BE2C (cell line): ENCODE results near the gene COL9A3.

ENCODE experiments used
- DNase-seq: peaks from one replicate; pipeline ENCODE4 v3.0.0-alpha.2; 2020
- H3K27me3 ChIP-seq: fragments of 250-450 bp; sonication (Bioruptor Pico); 2 replicates; pipeline ENCODE4 v1.5.1; 2020; ENCODE audit warnings: mild to moderate bottlenecking
- H3K36me3 ChIP-seq: fragments of 250-450 bp; sonication (Bioruptor Pico); 2 replicates; pipeline ENCODE4 v1.5.1; 2020; ENCODE audit warnings: mild to moderate bottlenecking
- H3K4me1 ChIP-seq: fragments of 250-450 bp; sonication (Bioruptor Pico); 2 replicates; pipeline ENCODE4 v1.5.1; 2020
- H3K4me3 ChIP-seq: 2 replicates; pipeline ENCODE4 v1.5.1; 2011; ENCODE audit warnings: low read depth, low read length
- H3K9me3 ChIP-seq: fragments of 250-450 bp; sonication (Bioruptor Pico); 2 replicates; pipeline ENCODE4 v1.5.1; 2020
- TF ChIP-seq, protein P1 (sequence below): IDR thresholded peaks from 2 replicates; pipeline ENCODE4 v1.5.1; 2012; ENCODE audit warnings: mild to moderate bottlenecking, low read depth, low read length

Gene COL9A3

DNA sequence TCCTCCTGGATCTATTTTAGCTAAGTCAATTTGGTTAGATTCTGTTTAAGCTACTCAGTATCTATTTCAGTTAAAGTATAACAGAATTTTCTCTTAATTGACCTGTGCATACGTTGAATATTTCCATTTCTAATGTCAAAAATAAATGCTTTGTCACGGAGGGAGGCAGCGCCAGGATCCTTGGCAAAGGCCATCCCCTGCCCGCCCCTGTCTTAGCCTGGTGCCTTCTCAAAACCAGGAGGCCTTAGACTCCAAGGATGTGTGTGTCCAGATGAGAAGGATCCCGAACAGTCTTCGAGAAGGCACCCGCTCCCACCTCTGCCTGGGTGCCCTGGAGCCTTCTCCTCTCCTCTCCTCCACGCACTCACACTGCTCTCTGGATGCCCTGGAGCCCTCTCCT is 22.4 kb downstream of the COL9A3 start:
- DNase-seq: no peak
- no peaks in the 10 kb centered on the region; the same call in 1 of the 2 replicates for H3K9me3 ChIP-seq
- no peaks in the 10 kb centered on the region for H3K27me3 ChIP-seq
- H3K36me3 ChIP-seq: no peaks in the 10 kb centered on the region
- TF ChIP-seq, protein P1, sequence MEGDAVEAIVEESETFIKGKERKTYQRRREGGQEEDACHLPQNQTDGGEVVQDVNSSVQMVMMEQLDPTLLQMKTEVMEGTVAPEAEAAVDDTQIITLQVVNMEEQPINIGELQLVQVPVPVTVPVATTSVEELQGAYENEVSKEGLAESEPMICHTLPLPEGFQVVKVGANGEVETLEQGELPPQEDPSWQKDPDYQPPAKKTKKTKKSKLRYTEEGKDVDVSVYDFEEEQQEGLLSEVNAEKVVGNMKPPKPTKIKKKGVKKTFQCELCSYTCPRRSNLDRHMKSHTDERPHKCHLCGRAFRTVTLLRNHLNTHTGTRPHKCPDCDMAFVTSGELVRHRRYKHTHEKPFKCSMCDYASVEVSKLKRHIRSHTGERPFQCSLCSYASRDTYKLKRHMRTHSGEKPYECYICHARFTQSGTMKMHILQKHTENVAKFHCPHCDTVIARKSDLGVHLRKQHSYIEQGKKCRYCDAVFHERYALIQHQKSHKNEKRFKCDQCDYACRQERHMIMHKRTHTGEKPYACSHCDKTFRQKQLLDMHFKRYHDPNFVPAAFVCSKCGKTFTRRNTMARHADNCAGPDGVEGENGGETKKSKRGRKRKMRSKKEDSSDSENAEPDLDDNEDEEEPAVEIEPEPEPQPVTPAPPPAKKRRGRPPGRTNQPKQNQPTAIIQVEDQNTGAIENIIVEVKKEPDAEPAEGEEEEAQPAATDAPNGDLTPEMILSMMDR: no peak
- peaks cover 16% of the 10 kb centered on the region for H3K4me1 ChIP-seq
- no peak overlapping the region for H3K4me3 ChIP-seq

DNA sequence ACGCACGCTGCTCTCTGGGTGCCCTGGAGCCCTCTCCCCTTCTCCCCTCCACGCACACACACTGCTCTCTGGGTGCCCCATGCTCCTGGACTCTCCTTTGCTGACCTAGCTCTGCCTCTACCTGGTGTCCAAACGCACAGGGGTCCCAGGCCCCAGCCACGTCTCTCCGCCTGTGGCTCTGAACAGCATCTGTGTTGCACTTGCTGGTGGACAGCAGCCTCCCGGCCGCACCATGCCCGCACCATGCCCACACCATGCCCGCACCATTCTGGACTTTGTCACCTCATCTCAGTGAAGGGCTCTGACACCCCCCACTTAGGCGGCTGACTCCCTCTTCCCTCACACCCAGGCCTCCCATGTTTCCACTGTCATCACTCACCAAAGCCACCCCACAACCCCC is 23.0 kb downstream of the COL9A3 start:
- no peak overlapping the region for H3K4me3 ChIP-seq
- H3K4me1 ChIP-seq: peaks cover 16% of the 10 kb centered on the region
- no peaks in the 10 kb centered on the region for H3K36me3 ChIP-seq
- no peaks in the 10 kb centered on the region for H3K27me3 ChIP-seq
- no peaks in the 10 kb centered on the region; the same call in 1 of the 2 replicates for H3K9me3 ChIP-seq
- no peak for DNase-seq
- TF ChIP-seq, protein P1: no peak

DNA sequence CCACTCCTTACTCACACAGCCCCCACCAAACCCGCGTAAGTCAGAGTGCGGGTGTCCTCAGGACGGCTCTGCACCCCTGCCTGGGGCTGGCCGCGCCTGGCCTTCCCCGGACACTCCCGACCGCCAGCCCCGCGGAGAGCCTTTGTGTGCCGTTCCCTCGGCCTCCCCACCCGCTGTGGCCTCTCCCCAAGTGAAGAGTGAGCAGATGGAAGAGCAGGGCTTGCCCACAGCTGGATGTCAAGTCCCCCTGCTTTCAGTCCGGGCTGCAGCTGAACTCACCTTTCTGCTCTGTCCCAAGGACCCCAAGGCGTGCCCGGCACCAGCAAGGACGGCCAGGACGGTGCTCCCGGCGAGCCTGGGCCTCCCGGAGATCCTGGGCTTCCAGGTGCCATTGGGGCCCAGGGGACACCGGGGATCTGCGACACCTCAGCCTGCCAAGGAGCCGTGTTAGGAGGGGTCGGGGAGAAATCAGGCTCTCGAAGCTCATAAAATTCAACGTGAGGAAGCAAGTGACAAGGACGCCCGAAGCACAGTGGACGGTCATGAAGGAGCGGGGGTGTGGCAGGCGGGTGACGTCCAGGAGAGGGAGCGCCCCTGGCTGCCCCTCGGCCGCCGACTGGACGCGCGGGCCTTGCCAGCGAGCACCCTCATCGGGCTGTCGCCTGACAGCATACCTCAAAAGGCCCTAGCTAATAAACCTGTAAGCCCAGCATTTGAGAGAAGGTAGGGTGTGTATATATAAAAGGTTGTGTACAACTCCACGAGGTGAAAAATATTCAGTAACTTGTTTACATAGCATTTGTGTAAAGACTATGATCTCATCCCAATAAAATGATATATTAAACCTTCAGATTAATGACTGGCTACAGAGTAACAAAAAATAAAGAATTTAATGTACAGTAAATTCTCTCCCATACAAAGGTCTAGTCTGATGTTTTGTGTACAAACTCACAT is 23.7 kb downstream of the COL9A3 start:
- Histone ChIP-seq H3K36me3 (peaks cover 7% of the 10 kb centered on the region; the same call in 1 of the 2 replicates), H3K4me3 (no peak overlapping the region), H3K27me3 (no peaks in the 10 kb centered on the region), H3K4me1 (peaks cover 16% of the 10 kb centered on the region), H3K9me3 (no peaks in the 10 kb centered on the region; the same call in 1 of the 2 replicates)
- no peak for DNase-seq
- TF ChIP-seq, protein P1: no peak

DNA sequence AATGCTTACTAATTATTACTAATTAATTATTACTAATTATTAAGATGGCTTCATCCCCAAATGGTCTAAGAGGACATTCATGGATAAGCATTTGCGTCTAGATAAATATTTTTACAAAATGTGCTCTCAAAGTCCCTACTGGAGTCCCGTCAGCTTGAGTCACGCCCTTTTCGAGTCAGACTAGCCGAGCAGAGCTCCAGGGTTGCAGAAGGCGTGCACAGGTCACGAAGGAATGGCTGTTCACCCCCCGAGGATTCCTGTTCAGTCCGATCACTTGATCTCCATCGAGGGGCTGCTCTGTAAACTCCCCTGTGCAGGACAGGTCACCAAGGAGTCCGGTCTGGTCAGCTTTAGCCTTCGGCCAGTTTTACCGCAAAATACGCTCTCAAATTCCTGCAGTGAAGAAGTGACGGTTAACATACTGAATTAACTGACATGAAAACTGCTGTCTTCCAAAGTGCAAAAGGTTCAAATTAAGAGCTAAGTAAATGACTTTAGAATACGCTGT is 24.9 kb downstream of the COL9A3 start:
- Histone ChIP-seq H3K9me3 (no peaks in the 10 kb centered on the region; the same call in 1 of the 2 replicates), H3K36me3 (peaks cover 11% of the 10 kb centered on the region; the same call in 1 of the 2 replicates), H3K4me1 (peaks cover 11% of the 10 kb centered on the region), H3K27me3 (no peaks in the 10 kb centered on the region), H3K4me3 (no peak overlapping the region)
- TF ChIP-seq, protein P1: no peak
- DNase-seq: no peak

DNA sequence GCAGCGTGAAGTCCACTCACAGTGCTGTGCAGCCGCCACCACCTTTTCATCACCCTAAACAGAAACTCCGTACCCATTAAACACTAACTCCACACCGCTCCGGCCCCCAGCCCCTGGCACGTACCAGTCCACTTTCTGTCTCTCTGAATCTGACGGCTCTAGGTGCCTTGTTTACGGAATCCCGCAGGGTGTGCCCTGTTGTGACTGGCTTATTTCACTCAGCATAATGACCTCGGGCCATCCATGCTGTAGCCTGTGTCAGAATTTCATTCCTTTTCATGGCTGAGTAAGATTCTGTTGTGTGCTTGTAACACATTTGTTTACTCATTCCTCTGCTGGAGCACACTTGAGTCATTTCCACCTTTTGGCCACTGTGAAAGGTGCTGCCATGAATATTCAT is 26.8 kb downstream of the COL9A3 start:
- peaks cover 11% of the 10 kb centered on the region; the same call in 1 of the 2 replicates for H3K36me3 ChIP-seq
- no peak overlapping the region for H3K4me3 ChIP-seq
- no peak for DNase-seq
- no peaks in the 10 kb centered on the region; the same call in 1 of the 2 replicates for H3K4me1 ChIP-seq
- H3K9me3 ChIP-seq: no peaks in the 10 kb centered on the region
- no peaks in the 10 kb centered on the region for H3K27me3 ChIP-seq
- TF ChIP-seq, protein P1: no peak

DNA sequence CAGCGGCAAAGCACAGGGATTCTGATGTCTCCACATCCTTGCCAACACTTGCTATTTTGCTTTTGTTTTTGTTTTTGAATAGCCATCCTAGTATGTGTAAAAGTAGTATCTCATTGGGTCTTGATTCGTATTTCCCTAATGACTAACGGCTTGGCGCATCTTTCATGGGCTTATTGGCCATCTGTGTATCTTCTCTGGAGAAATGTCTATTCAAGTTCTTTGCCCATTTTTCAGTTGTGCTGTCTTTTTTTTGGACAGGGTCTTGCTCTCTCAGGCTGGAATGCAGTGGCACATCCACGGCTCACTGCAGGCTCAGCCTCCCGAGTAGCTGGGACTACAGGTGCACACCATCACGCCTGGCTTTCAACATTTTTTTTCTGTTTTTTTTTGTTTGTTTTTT is 27.3 kb downstream of the COL9A3 start:
- Histone ChIP-seq H3K4me3 (no peak overlapping the region), H3K27me3 (no peaks in the 10 kb centered on the region), H3K9me3 (no peaks in the 10 kb centered on the region), H3K4me1 (no peaks in the 10 kb centered on the region; the same call in 1 of the 2 replicates), H3K36me3 (peaks cover 11% of the 10 kb centered on the region; the same call in 1 of the 2 replicates)
- no peak for DNase-seq
- TF ChIP-seq, protein P1: no peak
